HG03039 (cell line): ENCODE data around the gene OTX2.

Source experiments
- ATAC-seq: cut with Tn5 transposase; IDR thresholded peaks from one replicate; pipeline ENCODE4 v1.9.1; 2021; ENCODE audit warnings: mild to moderate bottlenecking, moderate library complexity; ENCODE audit not compliant: unreplicated experiment

The OTX2 gene

GRCh38 chr14:56810147-56810719, at the start of gene OTX2:
Gene OTX2, minus strand, starts transcription at chr14:56810479. Its CDS starts 5,023 bp downstream, at chr14:56805456.
- ATAC-seq: no peak

DNA sequence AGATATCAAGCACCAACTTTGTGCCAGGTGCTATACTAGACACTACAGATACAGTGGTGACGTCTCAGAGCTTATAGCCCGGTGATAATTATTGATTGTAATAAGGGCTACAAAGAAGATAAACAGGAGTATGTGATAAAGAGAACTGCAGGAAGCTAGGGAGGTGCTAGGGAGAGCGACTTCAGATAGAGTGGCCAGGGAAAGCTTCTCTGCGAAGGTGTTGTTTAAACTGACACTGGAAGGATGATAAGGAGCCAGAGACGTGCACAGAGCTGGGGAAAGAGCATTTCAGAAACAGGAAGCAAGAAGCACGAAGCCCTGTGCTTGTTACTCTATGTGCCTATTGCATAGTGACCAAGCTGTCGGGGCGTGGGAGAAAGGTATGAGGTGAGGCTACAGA, 48.1 kb upstream of the OTX2 start:
- no peak for ATAC-seq

DNA sequence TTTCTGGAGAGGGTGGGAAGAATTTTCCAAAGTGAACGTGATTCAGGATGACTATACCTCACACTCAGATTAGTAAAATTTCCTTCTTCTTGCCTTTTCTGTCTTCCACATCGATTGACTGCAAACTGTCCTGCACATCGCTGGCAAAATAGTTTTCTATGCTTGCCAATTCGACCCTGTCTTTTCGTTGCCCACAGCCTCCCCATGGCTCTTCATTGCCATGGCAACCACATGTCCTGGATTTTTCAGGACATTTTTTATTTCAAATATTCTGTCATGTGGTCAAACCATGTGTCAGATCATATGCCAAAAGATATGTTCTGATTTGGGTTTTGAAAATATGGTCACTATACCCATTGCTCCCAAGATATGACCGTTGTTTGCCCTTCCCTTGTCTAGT, 46.9 kb upstream of the OTX2 start:
- no peak for ATAC-seq

DNA sequence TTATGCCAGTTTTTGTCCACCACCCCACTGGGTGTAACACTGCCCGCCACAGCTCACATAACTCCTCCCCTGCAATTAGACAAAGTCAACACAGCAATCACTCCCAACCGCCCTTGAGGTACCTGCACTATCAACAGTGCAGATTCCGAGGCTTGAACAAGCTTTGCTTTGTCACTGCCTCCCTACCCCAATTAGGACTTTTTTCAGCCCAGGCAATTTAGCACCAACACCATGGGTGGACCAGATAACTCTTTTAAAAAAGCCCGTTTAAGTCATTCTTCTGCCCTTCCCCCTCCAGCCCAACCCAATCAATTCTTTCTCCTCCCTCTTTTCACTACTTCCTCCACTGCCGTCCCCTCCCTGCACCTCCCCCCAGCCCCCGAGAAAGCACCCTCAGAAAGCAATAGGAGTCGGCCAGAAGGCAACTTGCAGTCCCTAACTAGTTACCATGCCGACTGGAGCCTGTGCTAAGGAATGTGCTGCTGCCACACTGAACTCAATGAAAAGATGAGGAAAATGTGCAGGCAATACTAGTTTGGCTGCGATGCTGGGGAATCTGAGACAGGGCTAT, 45.7 kb upstream of the OTX2 start:
- no peak for ATAC-seq

GRCh38 chr14:56854325-56854724, 44.0 kb upstream of the OTX2 start:
- ATAC-seq: no peak

GRCh38 chr14:56846970-56847930, 37.0 kb upstream of the OTX2 start:
- ATAC-seq: no peak

DNA sequence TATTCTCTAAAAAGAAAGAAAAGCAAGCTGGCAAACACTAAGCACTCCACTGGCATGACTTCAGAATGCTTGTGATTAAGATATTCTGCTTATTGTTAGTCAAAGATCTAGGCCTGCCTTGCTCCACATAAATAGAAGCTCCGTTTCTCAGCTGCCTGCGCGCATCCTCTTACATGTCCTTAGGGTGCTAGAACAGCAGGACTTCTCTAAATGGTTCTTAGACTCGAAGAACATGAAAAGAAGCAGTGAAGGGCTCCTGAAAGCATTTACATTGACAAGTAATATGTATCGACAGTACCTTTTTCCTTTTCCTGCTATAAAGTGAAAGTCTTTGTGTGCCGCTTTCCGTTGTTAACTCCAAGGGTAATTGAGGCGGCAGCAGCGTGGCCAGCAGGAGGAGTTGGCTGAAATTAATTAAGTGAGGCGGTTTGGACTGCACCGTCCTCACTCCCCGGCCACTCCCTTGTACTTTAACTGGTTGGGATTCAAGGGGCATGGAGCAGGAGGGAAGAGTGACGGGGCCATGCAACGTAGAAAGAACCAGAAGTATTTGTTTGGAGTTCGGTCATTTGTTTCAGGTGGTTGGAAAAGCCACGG, 34.2 kb upstream of the OTX2 start:
- no peak for ATAC-seq

- no peak for ATAC-seq
Observed at GRCh38 chr14:56841611-56842010, 31.3 kb upstream of the OTX2 start.

GRCh38 chr14:56840221-56840620, 29.9 kb upstream of the OTX2 start:
- no peak for ATAC-seq

- no peak for ATAC-seq
Observed at GRCh38 chr14:56829151-56829550, 18.9 kb upstream of the OTX2 start.

GRCh38 chr14:56826214-56826613, 15.9 kb upstream of the OTX2 start:
- ATAC-seq: no peak

GRCh38 chr14:56821805-56822610, 11.7 kb upstream of the OTX2 start:
- ATAC-seq: no peak

DNA sequence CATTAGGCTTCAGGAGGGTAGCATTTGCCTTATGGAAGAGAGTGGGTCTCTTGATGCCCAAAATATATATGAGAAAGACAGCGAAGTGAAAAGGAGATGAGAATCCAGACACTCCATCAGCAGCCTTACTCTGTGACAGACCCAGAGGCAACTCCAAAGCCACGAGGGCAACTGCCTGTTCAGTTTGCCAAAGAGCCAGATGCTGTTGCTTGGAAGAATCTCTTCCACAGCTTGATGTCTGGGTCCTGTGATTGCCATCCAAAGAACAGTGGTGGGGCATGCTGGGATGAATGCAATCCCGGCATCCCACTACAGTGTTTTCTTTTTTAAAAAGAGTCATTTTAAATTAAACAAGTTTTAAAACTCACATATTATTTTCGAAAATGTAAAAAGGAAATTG, 10.9 kb upstream of the OTX2 start:
- ATAC-seq: no peak

GRCh38 chr14:56817396-56817921, 7.2 kb upstream of the OTX2 start:
- ATAC-seq: no peak

DNA sequence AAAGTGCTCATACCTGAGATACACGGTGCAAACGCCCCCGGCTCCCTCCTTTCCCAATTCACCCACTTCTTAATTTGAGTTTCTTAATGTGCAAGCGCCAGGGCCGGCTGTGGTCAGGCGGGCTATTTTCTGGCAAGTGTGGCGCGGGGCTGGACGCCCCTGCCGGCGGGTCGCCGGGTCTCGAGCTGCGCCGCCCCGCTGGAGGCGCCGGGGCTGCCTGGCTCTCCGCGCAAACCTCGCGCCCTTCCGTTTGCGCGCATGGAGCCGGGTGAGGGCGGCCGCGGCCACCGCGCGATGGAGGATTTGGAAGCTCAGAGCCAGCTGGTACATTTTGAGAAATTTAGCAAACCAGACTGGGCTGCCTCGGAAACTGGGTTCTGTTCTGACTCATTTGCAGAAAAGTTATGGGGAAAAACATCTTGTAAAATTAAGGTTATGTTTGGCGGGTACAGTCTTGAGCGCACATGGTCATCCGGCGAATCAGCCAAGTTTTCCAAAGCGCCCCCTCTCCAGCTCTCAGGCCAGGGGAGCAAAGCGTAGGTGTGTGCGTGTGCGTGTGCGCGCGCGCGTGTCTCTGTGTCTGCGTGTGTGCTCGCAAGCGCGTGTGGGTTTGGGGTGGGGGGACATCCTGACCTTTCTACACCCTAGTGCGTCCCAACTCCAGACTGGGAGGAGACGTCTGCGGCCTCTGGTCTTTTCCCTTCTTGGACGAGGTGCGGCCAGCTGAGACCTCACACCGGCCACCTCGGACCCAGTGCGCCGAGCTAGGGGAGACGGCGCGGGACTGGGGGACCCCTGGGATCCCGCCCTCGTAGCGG, 6.5 kb upstream of the OTX2 start:
- no peak for ATAC-seq

- ATAC-seq: no peak
Observed at GRCh38 chr14:56815745-56816144, 5.5 kb upstream of the OTX2 start.

- no peak for ATAC-seq
Observed at GRCh38 chr14:56814969-56815700, 4.9 kb upstream of the OTX2 start.

DNA sequence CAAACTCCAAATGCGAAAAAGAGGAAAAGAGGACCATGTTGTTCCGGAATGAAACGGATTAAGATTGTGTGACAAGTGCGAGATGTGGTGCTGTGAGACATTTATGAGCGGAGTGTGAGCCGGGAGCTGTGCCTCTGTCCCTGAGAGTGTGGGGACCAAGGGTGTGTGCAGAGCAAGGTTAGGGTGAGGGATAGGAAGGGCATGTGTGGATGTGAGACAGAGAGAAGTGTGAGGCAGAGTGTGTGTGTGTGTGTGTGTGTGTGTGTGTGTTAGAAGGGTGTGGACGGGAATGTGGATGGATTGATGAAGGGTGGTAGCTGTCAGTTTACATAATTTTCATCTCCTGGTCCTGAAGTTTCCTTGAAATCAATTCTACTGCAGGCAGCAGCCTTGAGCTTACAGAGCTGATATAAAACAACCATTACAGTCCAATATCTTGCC, 4.3 kb upstream of the OTX2 start:
- no peak for ATAC-seq

- ATAC-seq: no peak
Observed at GRCh38 chr14:56813143-56813551, 2.9 kb upstream of the OTX2 start.
